GM12865 (cell line): ENCODE data around the gene ATP1A1.

ENCODE experiments used
- DNase-seq: peaks from one replicate; pipeline ENCODE4 v3.0.0; 2010; ENCODE audit warnings: low read depth
- H3K4me3 ChIP-seq: 2 replicates; pipeline ENCODE4 v1.5.1; 2011; ENCODE audit warnings: mild to moderate bottlenecking, low read depth, low read length, control low read depth
- CTCF ChIP-seq: IDR thresholded peaks from 2 replicates; pipeline ENCODE4 v1.5.1; 2011; ENCODE audit warnings: low read length, control low read depth, low read depth, inconsistent platforms; ENCODE audit not compliant: insufficient read depth; ENCODE audit errors: missing control alignments

ATP1A1 gene

GRCh38 chr1:116394270-116394669, 21.2 kb downstream of the ATP1A1 start:
- no peak for TF ChIP-seq CTCF
- no peak for DNase-seq
- no peak overlapping the region for H3K4me3 ChIP-seq

GRCh38 chr1:116396769-116397168, 23.7 kb downstream of the ATP1A1 start:
- no peak for TF ChIP-seq CTCF
- H3K4me3 ChIP-seq, result no peak overlapping the region
- DNase-seq, result no peak

GRCh38 chr1:116397728-116398127, 24.7 kb downstream of the ATP1A1 start:
- H3K4me3 ChIP-seq, result no peak overlapping the region
- TF ChIP-seq CTCF, result no peak
- DNase-seq, result no peak

GRCh38 chr1:116400780-116401179, 27.7 kb downstream of the ATP1A1 start:
- TF ChIP-seq CTCF, result no peak
- DNase-seq, result no peak
- H3K4me3 ChIP-seq, result no peak overlapping the region

GRCh38 chr1:116401646-116402176, 28.7 kb downstream of the ATP1A1 start:
- no peak overlapping the region for H3K4me3 ChIP-seq
- TF ChIP-seq CTCF, result no peak
- no peak for DNase-seq

- no peak for DNase-seq
- TF ChIP-seq CTCF, result no peak
- H3K4me3 ChIP-seq, result no peak overlapping the region
Measured at GRCh38 chr1:116402333-116402732, 29.3 kb downstream of the ATP1A1 start.

GRCh38 chr1:116403496-116404136, 30.6 kb downstream of the ATP1A1 start:
- no peak for DNase-seq
- no peak overlapping the region for H3K4me3 ChIP-seq
- no peak for TF ChIP-seq CTCF
